A204.1 (cell line): ENCODE results near the gene CCDC33.

Experiments
- FAIRE-seq: peaks from 2 replicates; lab custom pipeline; 2012; peaks lifted over from hg19 to GRCh38; lab: Jason Lieb, UNC

CCDC33 gene

GRCh38 chr15:74229686-74230085 lies 6.4 kb upstream of the CCDC33 start:
- no peak for FAIRE-seq

GRCh38 chr15:74231475-74231874 lies 4.7 kb upstream of the CCDC33 start:
- no peak for FAIRE-seq

GRCh38 chr15:74233373-74233772 lies 2.8 kb upstream of the CCDC33 start:
- FAIRE-seq = no peak

GRCh38 chr15:74233851-74234597 lies 2.1 kb upstream of the CCDC33 start:
- FAIRE-seq = no peak

GRCh38 chr15:74234598-74234875 lies 1.6 kb upstream of the CCDC33 start:
- no peak for FAIRE-seq

GRCh38 chr15:74239051-74239705 lies 3.1 kb downstream of the CCDC33 start:
- FAIRE-seq = no peak

- no peak for FAIRE-seq
Observed at GRCh38 chr15:74240002-74240568, 4.0 kb downstream of the CCDC33 start.

GRCh38 chr15:74240897-74241614 lies 4.9 kb downstream of the CCDC33 start:
- FAIRE-seq = no peak

- FAIRE-seq = no peak
Observed at GRCh38 chr15:74242441-74243185, 6.5 kb downstream of the CCDC33 start.

- FAIRE-seq = no peak
Observed at GRCh38 chr15:74243431-74243830, 7.3 kb downstream of the CCDC33 start.

GRCh38 chr15:74244822-74245341 lies 8.8 kb downstream of the CCDC33 start:
- no peak for FAIRE-seq

GRCh38 chr15:74245342-74245931 lies 9.3 kb downstream of the CCDC33 start:
- FAIRE-seq = no peak

GRCh38 chr15:74250266-74250665 lies 14.1 kb downstream of the CCDC33 start:
- no peak for FAIRE-seq

GRCh38 chr15:74251131-74251811 lies 15.1 kb downstream of the CCDC33 start:
- no peak for FAIRE-seq

GRCh38 chr15:74252291-74252690 lies 16.2 kb downstream of the CCDC33 start:
- FAIRE-seq = no peak

GRCh38 chr15:74252721-74253120 lies 16.6 kb downstream of the CCDC33 start:
- FAIRE-seq = no peak

- FAIRE-seq = no peak
Observed at GRCh38 chr15:74253211-74253921, 17.2 kb downstream of the CCDC33 start.

- no peak for FAIRE-seq
Observed at GRCh38 chr15:74257105-74257504, 21.0 kb downstream of the CCDC33 start.

- no peak for FAIRE-seq
Observed at GRCh38 chr15:74257623-74258022, 21.5 kb downstream of the CCDC33 start.

GRCh38 chr15:74258456-74259291 lies 22.5 kb downstream of the CCDC33 start:
- no peak for FAIRE-seq
